MG63 (cell line): ENCODE results near the gene PGK2. TPM values are rescaled to one million over a fixed set of nuclear protein-coding genes. Genes with fewer than 3 reads are reported as not detected.

ENCODE experiments used
- DNase-seq: peaks from one replicate; pipeline ENCODE4 v3.0.0-alpha.2; 2020
- H3K27me3 ChIP-seq: fragments of 250-450 bp; sonication (Bioruptor Pico); 2 replicates; pipeline ENCODE4 v1.5.1; 2020; ENCODE audit warnings: mild to moderate bottlenecking, moderate library complexity
- H3K36me3 ChIP-seq: fragments of 250-450 bp; sonication (Bioruptor Pico); 2 replicates; pipeline ENCODE4 v1.5.1; 2020; ENCODE audit warnings: mild to moderate bottlenecking, moderate library complexity
- H3K4me3 ChIP-seq: fragments of 250-450 bp; sonication (Bioruptor Pico); 2 replicates; pipeline ENCODE4 v1.5.1; 2020; ENCODE audit warnings: mild to moderate bottlenecking, moderate library complexity
- H3K9me3 ChIP-seq: fragments of 250-450 bp; sonication (Bioruptor Pico); 2 replicates; pipeline ENCODE4 v1.5.1; 2020; ENCODE audit warnings: mild to moderate bottlenecking, moderate library complexity
- total RNA-seq: library from RNA; depleted of rRNA; stranded (reverse); fragments of >200 nt; shearing (Covaris generic); gene quantifications from 2 replicates; pipeline ENCODE4 v1.2.3, GENCODE V29; 2014; ENCODE audit warnings: low replicate concordance; rRNA removed

The PGK2 gene
- total RNA-seq, 1 experiment from 2014 or later = not detected

DNA sequence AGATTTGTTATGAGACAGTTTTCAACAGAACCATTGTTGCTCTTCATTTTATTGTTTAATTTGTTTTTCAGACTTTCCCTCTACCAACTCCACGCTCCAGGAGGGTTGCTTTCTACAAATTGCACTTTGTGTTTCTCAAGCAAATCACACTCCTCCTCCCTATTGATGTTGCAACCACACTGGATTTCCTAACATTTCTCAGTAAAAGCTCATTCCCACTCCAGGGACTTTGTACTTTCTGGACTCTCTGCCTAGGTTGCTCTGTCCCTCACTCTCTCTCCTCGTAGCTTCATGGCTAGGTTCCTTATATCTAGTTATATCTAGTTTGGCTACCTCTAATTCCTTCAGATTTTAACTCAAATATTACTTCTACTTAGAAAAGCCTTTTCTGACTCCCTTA lies 20.3 kb downstream of the PGK2 start:
- Histone ChIP-seq H3K4me3 (no peak overlapping the region), H3K27me3 (0 out of 2 replicates have a peak, but pooled peaks cover 2% of the 10 kb centered on the region), H3K9me3 (no peaks in the 10 kb centered on the region), H3K36me3 (no peaks in the 10 kb centered on the region)
- DNase-seq = no peak

DNA sequence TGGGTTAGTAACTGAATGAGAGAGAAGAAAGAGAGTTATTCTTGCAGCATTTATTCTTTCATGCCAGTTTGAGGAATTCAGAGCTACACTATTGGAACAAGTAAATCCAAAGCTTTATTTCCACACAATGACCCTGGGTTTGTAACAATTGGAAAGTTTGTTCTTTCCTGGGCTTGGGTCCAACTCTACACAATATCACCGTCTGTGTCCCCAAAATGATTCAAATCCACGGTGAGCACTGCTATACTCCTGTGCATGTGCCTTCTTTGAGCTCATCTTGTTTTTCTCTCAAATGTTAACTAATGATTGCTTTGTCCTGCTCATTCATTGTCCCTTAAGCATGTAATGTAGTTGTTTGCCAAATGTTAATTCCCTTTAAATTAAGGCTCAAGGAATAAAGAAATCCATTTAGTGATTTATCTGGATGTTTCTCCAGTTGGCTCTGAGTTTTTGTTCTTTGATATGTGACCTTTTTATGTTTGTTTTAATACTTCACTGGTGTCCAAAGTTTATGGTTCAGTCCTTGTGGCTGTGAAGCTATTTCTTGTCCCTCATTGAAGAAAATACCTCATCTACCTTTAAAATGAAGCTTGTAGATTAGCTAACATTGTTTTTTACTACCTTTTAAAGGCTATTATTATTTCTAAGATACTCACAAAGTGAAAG lies 22.4 kb downstream of the PGK2 start:
- H3K36me3 ChIP-seq = no peaks in the 10 kb centered on the region
- 0 out of 2 replicates have a peak, but pooled peaks cover 2% of the 10 kb centered on the region for H3K27me3 ChIP-seq
- H3K9me3 ChIP-seq = no peaks in the 10 kb centered on the region
- no peak overlapping the region for H3K4me3 ChIP-seq
- DNase-seq = no peak

DNA sequence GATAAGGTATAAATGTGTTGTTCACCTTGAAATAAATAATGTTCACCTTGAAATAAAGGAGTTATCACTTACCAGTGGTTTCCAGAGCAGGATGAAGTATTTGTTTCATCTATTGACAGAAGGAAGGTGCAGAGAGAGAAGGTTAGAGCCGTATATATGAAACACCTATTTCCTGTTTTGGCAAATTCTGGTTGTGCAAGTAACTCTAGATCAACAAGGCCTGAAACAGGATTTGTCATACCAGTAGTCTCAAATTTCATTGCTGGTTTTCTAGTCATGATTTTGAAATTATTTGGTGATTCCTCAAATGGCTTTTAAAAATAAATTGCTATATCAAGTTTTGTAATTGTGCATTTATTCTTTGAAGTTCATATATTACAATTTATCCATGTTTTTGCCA lies 42.8 kb downstream of the PGK2 start, which contains the start of gene CRISP3:
CRISP3 (minus strand) TSS at position 130 of the 400 bp plus-strand sequence; CDS start at position 109, 21 bp downstream.
- H3K9me3 ChIP-seq = no peaks in the 10 kb centered on the region
- no peak within 1 kb of the TSS for H3K4me3 ChIP-seq
- no peaks in the 10 kb centered on the region for H3K27me3 ChIP-seq

DNA sequence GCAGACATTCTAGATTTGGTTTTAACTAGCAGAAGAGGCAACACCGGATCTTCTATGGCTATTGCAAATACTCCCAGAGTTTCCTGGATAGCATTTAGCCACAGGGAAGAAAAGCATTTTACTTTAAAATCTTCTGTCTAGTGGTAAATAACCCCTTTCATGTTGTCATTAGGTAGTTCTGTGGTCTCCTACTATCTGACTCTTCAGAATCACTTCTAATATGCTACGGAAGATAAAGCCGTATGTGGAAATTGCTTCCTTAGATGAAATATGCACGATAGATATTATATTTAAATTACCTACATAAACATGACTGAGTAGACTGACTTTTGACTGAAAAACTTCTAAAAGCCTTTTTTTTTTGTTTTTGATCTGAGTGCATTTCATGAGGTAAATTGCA lies 43.7 kb downstream of the PGK2 start:
- no peak overlapping the region for H3K4me3 ChIP-seq
- H3K36me3 ChIP-seq = no peaks in the 10 kb centered on the region
- no peaks in the 10 kb centered on the region for H3K9me3 ChIP-seq
- H3K27me3 ChIP-seq = no peaks in the 10 kb centered on the region
- DNase-seq = no peak

More for the DNA sequence above, 42.8 kb downstream of the PGK2 start, which contains the start of gene CRISP3:
- no peak for DNase-seq
- no peaks in the 10 kb centered on the region for H3K36me3 ChIP-seq

DNA sequence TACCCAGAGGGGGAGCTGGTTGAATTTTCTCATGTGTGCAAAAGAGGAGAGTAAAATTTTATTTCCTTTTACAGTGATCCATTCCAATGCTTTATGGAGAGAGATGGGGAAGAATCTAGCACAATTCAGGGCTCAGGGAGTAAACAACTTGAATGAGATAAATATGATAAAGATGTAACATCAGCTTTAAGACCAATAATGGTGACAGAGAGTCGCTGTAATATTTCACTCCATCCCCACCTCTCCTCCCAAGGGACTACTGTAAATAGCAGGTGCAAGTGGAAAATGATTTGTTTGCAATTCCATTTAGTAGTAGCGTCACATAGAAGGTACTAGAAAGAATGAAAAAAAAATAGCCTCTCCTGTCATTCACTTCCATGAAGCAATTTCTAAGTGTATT lies 47.7 kb downstream of the PGK2 start:
- H3K4me3 ChIP-seq = no peak overlapping the region
- DNase-seq = no peak
- no peaks in the 10 kb centered on the region for H3K9me3 ChIP-seq
- no peaks in the 10 kb centered on the region for H3K36me3 ChIP-seq
- no peaks in the 10 kb centered on the region for H3K27me3 ChIP-seq

DNA sequence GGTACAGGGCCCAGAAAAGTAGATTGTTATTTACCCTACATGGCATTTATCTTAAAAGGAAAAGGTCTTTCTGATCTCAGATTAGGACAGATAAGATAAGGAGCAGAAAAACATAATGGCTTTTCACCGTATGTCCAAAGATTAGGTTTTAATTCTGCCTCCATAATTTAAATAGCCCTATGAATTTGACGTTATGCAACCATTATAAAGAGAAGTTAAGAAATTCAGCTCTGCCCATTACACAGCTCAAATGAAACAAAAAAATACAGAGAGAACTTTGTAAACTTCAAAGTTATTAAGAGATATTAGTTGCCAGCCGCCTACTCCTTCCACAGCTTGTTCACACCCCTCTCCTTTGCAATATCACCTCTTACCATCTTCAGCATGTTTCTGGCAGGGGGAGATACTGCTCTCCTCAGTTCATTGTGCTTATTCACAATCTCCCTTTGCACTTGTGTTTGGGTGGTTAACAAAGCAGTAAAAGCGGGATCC lies 51.0 kb downstream of the PGK2 start:
- DNase-seq = no peak
- no peaks in the 10 kb centered on the region for H3K9me3 ChIP-seq
- H3K27me3 ChIP-seq = no peaks in the 10 kb centered on the region
- no peak overlapping the region for H3K4me3 ChIP-seq
- H3K36me3 ChIP-seq = no peaks in the 10 kb centered on the region

Other genes with a start within 250 kb of the PGK2 start
- 0.63 and 1.1 TPM in 2 replicates for gene C6orf141, start 236.6 kb downstream of the PGK2 start, total RNA-seq
- not detected in 2 replicates for gene RHAG, start 150.4 kb downstream of the PGK2 start, total RNA-seq
- not detected in 2 replicates for gene CRISP2, start 73.7 kb downstream of the PGK2 start, total RNA-seq
- not detected in 2 replicates for gene CRISP3, start 42.9 kb downstream of the PGK2 start, total RNA-seq
- gene CRISP1, start 79.2 kb upstream of the PGK2 start, total RNA-seq = not detected in 2 replicates
- not detected in 2 replicates for gene DEFB114, start 176.9 kb upstream of the PGK2 start, total RNA-seq
- gene DEFB113, start 182.3 kb upstream of the PGK2 start, total RNA-seq = not detected in 2 replicates
- not detected in 2 replicates for gene DEFB110, start 234.7 kb upstream of the PGK2 start, total RNA-seq